HG03432 (cell line): ENCODE measurements around the gene AKAP3.

ENCODE experiments used
- ATAC-seq: cut with Tn5 transposase; IDR thresholded peaks from one replicate; pipeline ENCODE4 v1.9.1; 2021; ENCODE audit warnings: mild to moderate bottlenecking, moderate library complexity; ENCODE audit not compliant: unreplicated experiment

AKAP3 gene

GRCh38 chr12:4603421-4603820 lies 45.4 kb downstream of the AKAP3 start:
- no peak for ATAC-seq

- ATAC-seq, result no peak
Measured at GRCh38 chr12:4595881-4596280, 53.0 kb downstream of the AKAP3 start.

GRCh38 chr12:4591180-4591687 lies 57.6 kb downstream of the AKAP3 start:
- no peak for ATAC-seq

GRCh38 chr12:4589941-4590340 lies 58.9 kb downstream of the AKAP3 start:
- ATAC-seq, result no peak

GRCh38 chr12:4588916-4589315 lies 59.9 kb downstream of the AKAP3 start:
- ATAC-seq, result no peak

- no peak for ATAC-seq
Measured at GRCh38 chr12:4587108-4587507, 61.7 kb downstream of the AKAP3 start.

GRCh38 chr12:4586500-4586899 lies 62.4 kb downstream of the AKAP3 start:
- no peak for ATAC-seq

- ATAC-seq, result no peak
Measured at GRCh38 chr12:4584896-4585295, 64.0 kb downstream of the AKAP3 start.

GRCh38 chr12:4584281-4584680 lies 64.6 kb downstream of the AKAP3 start:
- ATAC-seq, result no peak

- no peak for ATAC-seq
Measured at GRCh38 chr12:4580281-4580688, 68.6 kb downstream of the AKAP3 start.

GRCh38 chr12:4579305-4580102 lies 69.3 kb downstream of the AKAP3 start:
- ATAC-seq, result no peak

- ATAC-seq, result no peak
Measured at GRCh38 chr12:4572680-4573079, 76.2 kb downstream of the AKAP3 start.

- ATAC-seq, result no peak
Measured at GRCh38 chr12:4569261-4569660, 79.6 kb downstream of the AKAP3 start.

GRCh38 chr12:4567073-4567881 lies 81.6 kb downstream of the AKAP3 start:
- peak; percentile 54 for ATAC-seq

- ATAC-seq, result no peak
Measured at GRCh38 chr12:4566474-4566873, 82.4 kb downstream of the AKAP3 start.
